Measurements from ENCODE around the gene CD300LD.
A peak's percentile ranks its signal among the peaks of the same experiment; 100 is the strongest.

DNA sequence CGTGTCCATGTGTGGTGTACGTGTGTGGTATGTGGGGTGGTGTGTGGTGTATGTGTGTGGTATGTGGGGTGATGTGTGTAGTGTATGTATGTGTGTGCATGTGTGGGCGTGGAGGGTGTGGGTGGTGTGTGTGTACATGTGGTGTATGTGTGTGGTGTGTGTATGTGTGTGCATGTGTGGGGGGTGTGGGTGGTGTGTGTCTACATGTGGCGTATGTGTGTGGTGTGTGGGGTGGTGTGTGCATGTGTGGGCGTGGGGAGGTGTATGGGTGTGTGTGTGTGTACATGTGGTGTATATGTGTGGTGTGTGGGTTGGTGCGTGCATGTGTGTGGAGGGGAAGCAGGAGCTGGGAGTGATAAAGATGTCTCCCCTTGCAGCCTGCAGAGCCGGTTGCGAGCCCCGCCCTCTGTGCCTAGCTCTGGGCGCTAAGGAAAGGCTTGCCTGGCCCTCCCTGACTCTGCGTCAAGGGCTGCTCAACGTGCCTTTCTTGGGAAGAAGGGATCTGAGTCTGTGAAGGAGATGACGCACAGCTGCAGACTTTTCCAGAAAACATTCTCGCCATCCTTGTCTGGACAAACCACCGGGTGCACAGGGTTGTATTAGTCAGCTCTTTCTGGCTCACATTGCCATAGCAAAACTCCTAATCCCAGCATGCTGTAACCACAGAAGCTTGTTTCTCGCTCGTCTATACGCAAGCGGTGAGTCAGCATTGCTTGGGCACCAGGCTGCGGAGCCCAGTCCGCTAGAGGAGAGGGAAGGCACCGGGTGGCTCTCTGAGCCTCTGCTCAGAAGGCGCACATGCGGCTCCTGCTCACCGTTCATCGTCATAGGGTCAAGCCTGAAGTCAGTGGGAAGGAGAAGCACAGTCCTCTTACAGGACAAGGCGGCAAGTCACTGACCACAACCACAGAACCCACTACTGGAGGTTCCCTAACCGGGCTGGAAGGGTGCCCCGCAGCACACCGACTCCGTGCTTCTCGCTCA, 22.8 kb downstream of the CD300LD start:
- TF ChIP-seq POLR2AphosphoS5 (IDR thresholded peaks at IDR 0.05) (peak in 2 of 3 donors; percentile 29 to 44), CTCF (IDR thresholded peaks at IDR 0.05 in 8 of 11, conservative IDR thresholded peaks at IDR 0.05 in 3 of 11) (no peak), POLR2A (IDR thresholded peaks at IDR 0.05) (no peak)

All from spleen (tissue), 7 donors.